LoVo (cell line): ENCODE results near the gene SRC.

Experiments
- DNase-seq: peaks from one replicate; pipeline ENCODE4 v3.0.0-alpha.2; 2016; ENCODE audit warnings: low spot score

SRC gene

GRCh38 chr20:37315021-37315451 is 30.9 kb upstream of the SRC start:
- no peak for DNase-seq

- no peak for DNase-seq
Measured at GRCh38 chr20:37315452-37316110, 30.4 kb upstream of the SRC start.

GRCh38 chr20:37316116-37316774 is 29.7 kb upstream of the SRC start:
- DNase-seq, result no peak

GRCh38 chr20:37316775-37317170 is 29.2 kb upstream of the SRC start:
- no peak for DNase-seq

- DNase-seq, result no peak
Measured at GRCh38 chr20:37317316-37317715, 28.6 kb upstream of the SRC start.

- no peak for DNase-seq
Measured at GRCh38 chr20:37317994-37318640, 27.8 kb upstream of the SRC start.

- no peak for DNase-seq
Measured at GRCh38 chr20:37319151-37319671, 26.7 kb upstream of the SRC start.

- DNase-seq, result no peak
Measured at GRCh38 chr20:37323985-37324384, 22.0 kb upstream of the SRC start.

- DNase-seq, result no peak
Measured at GRCh38 chr20:37325206-37325605, 20.7 kb upstream of the SRC start.

- DNase-seq, result no peak
Measured at GRCh38 chr20:37326666-37327065, 19.3 kb upstream of the SRC start.

GRCh38 chr20:37327748-37328147 is 18.2 kb upstream of the SRC start:
- DNase-seq, result no peak

GRCh38 chr20:37328149-37328945 is 17.6 kb upstream of the SRC start:
- DNase-seq, result no peak

GRCh38 chr20:37329481-37330165 is 16.3 kb upstream of the SRC start:
- no peak for DNase-seq

- DNase-seq, result no peak
Measured at GRCh38 chr20:37330316-37330715, 15.6 kb upstream of the SRC start.

- no peak for DNase-seq
Measured at GRCh38 chr20:37331060-37331857, 14.7 kb upstream of the SRC start.

GRCh38 chr20:37333130-37333847 is 12.7 kb upstream of the SRC start:
- no peak for DNase-seq

GRCh38 chr20:37333848-37334318 is 12.1 kb upstream of the SRC start:
- no peak for DNase-seq

- no peak for DNase-seq
Measured at GRCh38 chr20:37334450-37334849, 11.5 kb upstream of the SRC start.

- DNase-seq, result no peak
Measured at GRCh38 chr20:37335642-37336368, 10.1 kb upstream of the SRC start.
